ENCODE data around the gene NEDD4L.

- no peak for TF ChIP-seq CTCF (IDR thresholded peaks at IDR 0.05; ENCODE audit: low read depth, low read length, missing input control)
- no peak for TF ChIP-seq MAX (IDR thresholded peaks at IDR 0.05)
- TF ChIP-seq, protein P1, sequence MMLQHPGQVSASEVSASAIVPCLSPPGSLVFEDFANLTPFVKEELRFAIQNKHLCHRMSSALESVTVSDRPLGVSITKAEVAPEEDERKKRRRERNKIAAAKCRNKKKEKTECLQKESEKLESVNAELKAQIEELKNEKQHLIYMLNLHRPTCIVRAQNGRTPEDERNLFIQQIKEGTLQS (IDR thresholded peaks at IDR 0.05): no peak
- TF ChIP-seq, protein P2, sequence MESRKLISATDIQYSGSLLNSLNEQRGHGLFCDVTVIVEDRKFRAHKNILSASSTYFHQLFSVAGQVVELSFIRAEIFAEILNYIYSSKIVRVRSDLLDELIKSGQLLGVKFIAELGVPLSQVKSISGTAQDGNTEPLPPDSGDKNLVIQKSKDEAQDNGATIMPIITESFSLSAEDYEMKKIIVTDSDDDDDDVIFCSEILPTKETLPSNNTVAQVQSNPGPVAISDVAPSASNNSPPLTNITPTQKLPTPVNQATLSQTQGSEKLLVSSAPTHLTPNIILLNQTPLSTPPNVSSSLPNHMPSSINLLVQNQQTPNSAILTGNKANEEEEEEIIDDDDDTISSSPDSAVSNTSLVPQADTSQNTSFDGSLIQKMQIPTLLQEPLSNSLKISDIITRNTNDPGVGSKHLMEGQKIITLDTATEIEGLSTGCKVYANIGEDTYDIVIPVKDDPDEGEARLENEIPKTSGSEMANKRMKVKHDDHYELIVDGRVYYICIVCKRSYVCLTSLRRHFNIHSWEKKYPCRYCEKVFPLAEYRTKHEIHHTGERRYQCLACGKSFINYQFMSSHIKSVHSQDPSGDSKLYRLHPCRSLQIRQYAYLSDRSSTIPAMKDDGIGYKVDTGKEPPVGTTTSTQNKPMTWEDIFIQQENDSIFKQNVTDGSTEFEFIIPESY (IDR thresholded peaks at IDR 0.05): no peak
- TF ChIP-seq JUND (IDR thresholded peaks at IDR 0.05): no peak
- TF ChIP-seq REST (IDR thresholded peaks at IDR 0.05): no peak
- TF ChIP-seq YY1 (IDR thresholded peaks at IDR 0.05): no peak
- TF ChIP-seq EGR1 (IDR thresholded peaks at IDR 0.05; ENCODE audit: low read depth in 2 of 2): no peak
- no peak for TF ChIP-seq FOXA1 (IDR thresholded peaks at IDR 0.05)
These were observed 300.1 kb downstream of the NEDD4L start for GRCh38 chr18:58344080-58344670.

All from liver (tissue), 3 donors.